Kidney (tissue), 14 donors: Measurements from ENCODE around the gene VSTM4. TPM values are rescaled to one million over a fixed set of nuclear protein-coding genes. Genes with fewer than 3 reads are reported as not detected.
A peak's percentile ranks its signal among the peaks of the same experiment; 100 is the strongest.

ENCODE experiments used
- DNase-seq, 5 donors: peaks; one replicate each; pipeline ENCODE4 v3.0.0-alpha.2; 2013 to 2020
- FAIRE-seq: peaks from 2 replicates; lab custom pipeline; 2012; peaks lifted over from hg19 to GRCh38; lab: Jason Lieb, UNC
- H3K27ac ChIP-seq, 2 donors: one replicate each; pipeline ENCODE4 v1.7.0; 2013; ENCODE audit warnings: low read depth in 2 of 2, low read length in 2 of 2, inconsistent platforms in 1 of 2
- H3K27me3 ChIP-seq: one replicate; pipeline ENCODE4 v1.7.1; 2013; ENCODE audit warnings: low read length, inconsistent platforms; ENCODE audit not compliant: control insufficient read depth, insufficient read depth
- H3K36me3 ChIP-seq, 3 donors: one replicate each; pipeline versions ENCODE4 v1.7.0 to v1.7.1; 2013; ENCODE audit warnings: low read length in 3 of 3, control low read depth in 1 of 3, inconsistent platforms in 1 of 3; ENCODE audit not compliant: insufficient read depth in 3 of 3, control insufficient read depth in 2 of 3
- H3K4me1 ChIP-seq, 3 donors: one replicate each; pipeline versions ENCODE4 v1.7.0 to v1.7.1; 2013; ENCODE audit warnings: low read length in 3 of 3, inconsistent platforms in 1 of 3, low read depth in 1 of 3; ENCODE audit not compliant: control insufficient read depth in 2 of 3, insufficient read depth in 2 of 3
- H3K4me3 ChIP-seq, 3 donors: one replicate each; pipeline versions ENCODE4 v1.7.0 to v1.8.1; 2013; ENCODE audit warnings: low read length in 3 of 3, control low read depth in 1 of 3, inconsistent platforms in 1 of 3
- H3K9ac ChIP-seq, 3 donors: one replicate each; pipeline versions ENCODE4 v1.7.0 to v1.7.1; 2013; ENCODE audit warnings: low read length in 3 of 3, control low read depth in 1 of 3, inconsistent platforms in 1 of 3
- H3K9me3 ChIP-seq, 3 donors: one replicate each; pipeline versions ENCODE4 v1.7.0 to v1.7.1; 2013; ENCODE audit warnings: low read length in 3 of 3, control low read depth in 1 of 3, inconsistent platforms in 1 of 3; ENCODE audit not compliant: control insufficient read depth in 2 of 3, insufficient read depth in 1 of 3
- intact Hi-C: fragments of 100-400 bp; cut with DNase I; formaldehyde crosslinking; loops from one replicate; pipeline ENCODE4 v1.11.1; 2022
- polyA plus RNA-seq: library from polyadenylated mRNA; stranded (reverse); fragments of 350-450 nt; fragmentation: Illumina TruSeq; extraction: RNeasy Lipid Tissue Mini Kit (QIAGEN cat#74804); gene quantifications from one replicate; pipeline ENCODE4 v1.2.3, GENCODE V29; 2014; ENCODE audit warnings: low read depth, low replicate concordance; ENCODE audit not compliant: insufficient read depth
- total RNA-seq: library from RNA; stranded (reverse); fragmentation: NEBNext Ultra II Directional; extraction: Animal tissue kit (Norgen Biotek cat#: 25700); gene quantifications from one replicate; pipeline ENCODE4 v1.2.1, GENCODE V29; 2021
- TF ChIP-seq, protein P1 (sequence below): IDR thresholded peaks from 3 replicates; pipeline ENCODE4 v1.5.1; 2012; ENCODE audit warnings: mild to moderate bottlenecking, moderate library complexity, borderline replicate concordance; ENCODE audit not compliant: insufficient read depth; ENCODE audit errors: extremely low read depth
- donor health status: control.
- donor health status: control.
- donor health status: control.
- donor health status: control.
- donor health status: control.
- donor health status: DM: yes; HTN: yes; CAD: no.
- donor health status: Normal renal cell carcinoma (clear cell type).

Gene VSTM4
- total and polyA plus RNA-seq, 2 donors from 2014 or later = 7.4 to 8.5 TPM

DNA sequence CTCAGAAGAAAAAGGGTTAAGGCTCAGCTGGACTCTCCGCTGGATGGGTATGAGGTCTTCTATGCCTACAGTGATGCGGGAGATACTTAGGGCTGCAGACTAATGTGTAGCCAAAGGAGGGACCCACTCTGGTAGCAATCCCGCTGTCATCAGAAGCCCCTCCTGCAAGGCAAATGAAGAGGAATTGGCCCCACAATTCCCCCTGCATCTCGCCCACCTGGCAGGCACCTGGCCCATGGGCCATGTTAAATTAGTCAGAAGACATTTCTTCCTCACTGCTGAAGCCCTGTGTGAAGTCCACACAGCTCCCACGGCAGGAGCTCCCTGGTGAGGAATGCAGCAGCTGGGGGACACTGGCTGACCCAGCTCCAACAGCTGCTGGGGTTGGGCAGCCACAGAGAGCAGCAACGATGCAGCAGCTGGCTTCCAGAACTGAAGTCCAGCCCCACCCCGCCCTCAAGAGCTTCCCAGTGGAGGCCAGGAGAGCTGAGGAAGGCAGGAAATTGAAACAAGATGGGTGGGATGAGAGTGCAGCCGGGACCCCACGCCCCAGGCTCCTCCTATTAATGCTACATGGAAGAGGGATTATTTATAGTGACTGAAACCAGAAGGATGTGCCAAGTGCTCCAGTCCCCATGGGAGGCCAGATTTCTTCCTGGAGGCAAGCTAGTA lies 5.5 kb downstream of the VSTM4 start:
- DNase-seq (peak; percentile 66 to 94 (median 73)), FAIRE-seq (no peak)
- TF ChIP-seq, protein P1, sequence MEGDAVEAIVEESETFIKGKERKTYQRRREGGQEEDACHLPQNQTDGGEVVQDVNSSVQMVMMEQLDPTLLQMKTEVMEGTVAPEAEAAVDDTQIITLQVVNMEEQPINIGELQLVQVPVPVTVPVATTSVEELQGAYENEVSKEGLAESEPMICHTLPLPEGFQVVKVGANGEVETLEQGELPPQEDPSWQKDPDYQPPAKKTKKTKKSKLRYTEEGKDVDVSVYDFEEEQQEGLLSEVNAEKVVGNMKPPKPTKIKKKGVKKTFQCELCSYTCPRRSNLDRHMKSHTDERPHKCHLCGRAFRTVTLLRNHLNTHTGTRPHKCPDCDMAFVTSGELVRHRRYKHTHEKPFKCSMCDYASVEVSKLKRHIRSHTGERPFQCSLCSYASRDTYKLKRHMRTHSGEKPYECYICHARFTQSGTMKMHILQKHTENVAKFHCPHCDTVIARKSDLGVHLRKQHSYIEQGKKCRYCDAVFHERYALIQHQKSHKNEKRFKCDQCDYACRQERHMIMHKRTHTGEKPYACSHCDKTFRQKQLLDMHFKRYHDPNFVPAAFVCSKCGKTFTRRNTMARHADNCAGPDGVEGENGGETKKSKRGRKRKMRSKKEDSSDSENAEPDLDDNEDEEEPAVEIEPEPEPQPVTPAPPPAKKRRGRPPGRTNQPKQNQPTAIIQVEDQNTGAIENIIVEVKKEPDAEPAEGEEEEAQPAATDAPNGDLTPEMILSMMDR = no peak
- Histone ChIP-seq H3K9ac (no peak overlapping the region), H3K9me3 (no peaks in the 10 kb centered on the region), H3K36me3 (no peaks in the 10 kb centered on the region), H3K27ac (no peak overlapping the region), H3K4me1 (peaks cover 0 to 12% (median 3%) of the 10 kb centered on the region in 3 donors), H3K4me3 (no peak overlapping the region), H3K27me3 (no peaks in the 10 kb centered on the region)
- intact Hi-C loops = no loop called here

- Histone ChIP-seq H3K4me1 (peaks cover 0 to 12% (median 3%) of the 10 kb centered on the region in 3 donors), H3K36me3 (no peaks in the 10 kb centered on the region), H3K27ac (no peak overlapping the region), H3K27me3 (no peaks in the 10 kb centered on the region), H3K9me3 (no peaks in the 10 kb centered on the region), H3K4me3 (no peak overlapping the region), H3K9ac (no peak overlapping the region)
- intact Hi-C loops = no loop called here
- TF ChIP-seq, protein P1 = no peak
- no peak for FAIRE-seq
- no peak for DNase-seq
Observed at GRCh38 chr10:49108656-49109055, 6.7 kb downstream of the VSTM4 start.

GRCh38 chr10:49107887-49108267 lies 7.4 kb downstream of the VSTM4 start:
- Histone ChIP-seq H3K27ac (no peak overlapping the region), H3K27me3 (no peaks in the 10 kb centered on the region), H3K36me3 (no peaks in the 10 kb centered on the region), H3K9ac (no peak overlapping the region), H3K4me1 (peaks cover 0 to 12% (median 3%) of the 10 kb centered on the region in 3 donors), H3K9me3 (no peaks in the 10 kb centered on the region), H3K4me3 (no peak overlapping the region)
- TF ChIP-seq, protein P1 = no peak
- DNase-seq (no peak), FAIRE-seq (no peak)
- intact Hi-C loops = no loop called here
